Measurements from ENCODE around the gene SRRT. TPM values are rescaled to one million over a fixed set of nuclear protein-coding genes. Genes with fewer than 3 reads are reported as not detected.

SRRT gene
- total and polyA plus RNA-seq, 2 donors (not counting 3 experiments of a cell fraction or from before 2014, with no cell fraction given), result 58.6 to 199 TPM

GRCh38 chr7:100875356-100875751 is 451 bp downstream of the SRRT start:
- Histone ChIP-seq H4K20me1 (replicated peaks; ENCODE audit: control insufficient read depth, extremely low read depth, insufficient read depth, low read length) (no peaks in the 10 kb centered on the region), H3K9ac (replicated peaks; ENCODE audit: extremely low read depth, insufficient read depth, low read length) (peak overlapping the region; percentile 93), H3K9me3 (replicated peaks; ENCODE audit: control insufficient read depth, insufficient read depth, low read length) (no peaks in the 10 kb centered on the region), H3K79me2 (ENCODE audit: control insufficient read depth, insufficient read depth, low read length) (peaks cover 56% of the 10 kb centered on the region), H3K36me3 (ENCODE audit: control insufficient read depth in 2 of 2, extremely low read depth in 1 of 2, insufficient read depth in 2 of 2, low read length in 2 of 2) (peaks cover 17 to 22% of the 10 kb centered on the region in 2 experiments), H3K27ac (ENCODE audit: insufficient read depth, low read depth, low read length) (peak overlapping the region; percentile 44), H3K4me1 (ENCODE audit: control insufficient read depth, extremely low read depth, insufficient read depth, low read length) (peaks cover 19% of the 10 kb centered on the region), H3K4me2 (ENCODE audit: insufficient read depth, low read length) (peak overlapping the region; percentile 97), H2AFZ (ENCODE audit: low read depth, low read length) (no peak overlapping the region), H3K27me3 (ENCODE audit: control insufficient read depth in 2 of 2, insufficient read depth in 2 of 2, low read length in 2 of 2) (no peaks in the 10 kb centered on the region), H3K9me1 (replicated peaks; ENCODE audit: control insufficient read depth, extremely low read depth, insufficient read depth, low read length) (no peaks in the 10 kb centered on the region), H3K4me3 (replicated peaks in 1 of 3; ENCODE audit: insufficient read depth in 1 of 3, low read depth in 1 of 3, low read length in 3 of 3) (peak overlapping the region; percentile 72 to 84 (median 79))
- FAIRE-seq (peak; percentile 4), DNase-seq (ENCODE audit: low read depth, low spot score) (peak; percentile 29)
- no TSS peak for BruUV-seq (replicated peaks)
- dilution Hi-C loops (cut with MboI; ENCODE audit: extremely low pct_ligation_motif_present, low sequenced_read_pairs) (no loop called here), intact Hi-C loops (cut with micrococcal nuclease) (loop anchor here (1.0 to 2.0 kb wide), 3 partner anchors 8 to 23 kb away; partner anchors contain the start of genes SLC12A9 and TRIP6)
- ChIA-PET CTCF (interaction anchor here (1.0 to 2.4 kb wide), 11 partner anchors 8 to 203 kb away, joined by 3 to 14 read pairs (median 4); partner anchors contain the start of genes EPHB4, POP7, SLC12A9 and UFSP1), POLR2A (interaction anchor here (0.6 to 2.5 kb wide), 8 partner anchors 8 to 1530 kb away, joined by 3 to 27 read pairs (median 4); partner anchors contain the start of genes EPHB4, MOSPD3, POP7 and TRIP6)
- TF ChIP-seq EZH2 (IDR thresholded peaks at IDR 0.05; ENCODE audit: borderline replicate concordance, low read depth, low read length, severe bottlenecking) (no peak), MAX (IDR thresholded peaks at IDR 0.05; ENCODE audit: insufficient read depth, insufficient read length) (no peak), CTCF (IDR thresholded peaks at IDR 0.05; ENCODE audit: extremely low read depth in 1 of 2, insufficient read depth in 1 of 2, low read depth in 1 of 2, low read length in 2 of 2) (no peak), JUN (IDR thresholded peaks at IDR 0.05; ENCODE audit: borderline replicate concordance, insufficient read depth, insufficient read length, low read depth) (no peak), MYC (IDR thresholded peaks at IDR 0.05; ENCODE audit: low read depth, low read length) (no peak), FOS (IDR thresholded peaks at IDR 0.05; ENCODE audit: borderline replicate concordance, insufficient read depth, low read length) (no peak), GATA2 (IDR thresholded peaks at IDR 0.05; ENCODE audit: insufficient read depth, insufficient read length, low read depth, low read length) (no peak), POLR2AphosphoS5 (IDR thresholded peaks at IDR 0.05; ENCODE audit: insufficient read depth, low read depth, low read length) (no peak), POLR2A (IDR thresholded peaks at IDR 0.05; ENCODE audit: low read depth, low read length) (no peak)
